HFFc6 (cell line): ENCODE measurements around the gene PLXNB2. TPM values are rescaled to one million over a fixed set of nuclear protein-coding genes. Genes with fewer than 3 reads are reported as not detected.
"Not testable (repeated sequence)": the region's sequence is repeated elsewhere in the genome, so short reads cannot be mapped to it uniquely, and the experiment has no call there.

Experiments
- DNase-seq: peaks from one replicate; pipeline ENCODE4 v3.0.0-alpha.2; 2018
- H3K27ac Mint-ChIP-seq: 2 replicates; pipeline ENCODE4 v1.8.0; 2020; ENCODE audit warnings: mild to moderate bottlenecking, mixed read lengths
- H3K27me3 Mint-ChIP-seq: 2 replicates; pipeline ENCODE4 v1.8.0; 2021; ENCODE audit warnings: mild to moderate bottlenecking, moderate library complexity, mixed read lengths; ENCODE audit not compliant: insufficient read depth
- H3K36me3 Mint-ChIP-seq: 2 replicates; pipeline ENCODE4 v1.8.0; 2021; ENCODE audit warnings: low read depth, mixed read lengths
- H3K4me1 Mint-ChIP-seq: 2 replicates; pipeline ENCODE4 v1.8.0; 2020; ENCODE audit warnings: low read depth, mixed read lengths
- H3K4me3 Mint-ChIP-seq: 2 replicates; pipeline ENCODE4 v1.8.0; 2020; ENCODE audit warnings: mild to moderate bottlenecking, moderate library complexity, mixed read lengths
- H3K9me3 Mint-ChIP-seq: 2 replicates; pipeline ENCODE4 v1.8.0; 2020; ENCODE audit warnings: mild to moderate bottlenecking, mixed read lengths
- total RNA-seq, 6 experiments: library from RNA; stranded (reverse); fragmentation: NEBNext Ultra II Directional; extraction: Animal tissue kit (Norgen Biotek cat#: 25700); gene quantifications; 2 replicates in 1 of 6; 3 replicates in 5 of 6; pipeline ENCODE4 v1.2.3, GENCODE V29; 2021
- TF ChIP-seq, protein P1 (sequence below): fragments of 200-600 bp; sonication (generic); IDR thresholded peaks from 2 replicates; pipeline ENCODE4 v1.5.0; 2021; ENCODE audit warnings: antibody characterized with exemption, mild to moderate bottlenecking

The PLXNB2 gene
- total RNA-seq, 6 experiments from 2014 or later, result 280 to 370 (median 291) TPM

DNA sequence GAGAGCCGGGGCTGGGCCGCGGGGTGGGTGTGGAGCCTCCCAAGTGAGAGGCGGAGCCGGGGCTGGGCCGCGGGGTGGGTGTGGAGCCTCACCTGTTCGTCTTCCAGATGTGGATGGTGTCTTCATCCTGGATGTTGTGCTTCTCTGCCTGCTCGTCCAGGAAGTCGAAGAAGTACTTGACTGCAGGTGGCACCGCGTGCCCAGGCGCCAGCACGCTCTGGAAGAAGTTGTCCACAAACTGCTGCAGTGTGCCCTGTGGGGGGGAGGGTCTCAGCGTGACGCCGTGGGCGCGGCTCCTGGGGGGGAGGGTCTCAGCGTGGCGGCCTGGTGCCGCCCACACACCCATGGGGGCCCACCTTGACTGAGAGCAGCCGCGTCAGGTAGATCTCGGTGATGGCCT is 29.7 kb downstream of the PLXNB2 start:
- Mint-ChIP-seq H3K4me3 (no peak overlapping the region), H3K36me3 (peaks cover 18% of the 10 kb centered on the region), H3K9me3 (no peaks in the 10 kb centered on the region), H3K27me3 (peaks cover 8% of the 10 kb centered on the region), H3K4me1 (peaks cover 12% of the 10 kb centered on the region; the same call in 1 of the 2 replicates), H3K27ac (peak overlapping the region; percentile 24; the same call in 1 of the 2 replicates)
- TF ChIP-seq, protein P1, sequence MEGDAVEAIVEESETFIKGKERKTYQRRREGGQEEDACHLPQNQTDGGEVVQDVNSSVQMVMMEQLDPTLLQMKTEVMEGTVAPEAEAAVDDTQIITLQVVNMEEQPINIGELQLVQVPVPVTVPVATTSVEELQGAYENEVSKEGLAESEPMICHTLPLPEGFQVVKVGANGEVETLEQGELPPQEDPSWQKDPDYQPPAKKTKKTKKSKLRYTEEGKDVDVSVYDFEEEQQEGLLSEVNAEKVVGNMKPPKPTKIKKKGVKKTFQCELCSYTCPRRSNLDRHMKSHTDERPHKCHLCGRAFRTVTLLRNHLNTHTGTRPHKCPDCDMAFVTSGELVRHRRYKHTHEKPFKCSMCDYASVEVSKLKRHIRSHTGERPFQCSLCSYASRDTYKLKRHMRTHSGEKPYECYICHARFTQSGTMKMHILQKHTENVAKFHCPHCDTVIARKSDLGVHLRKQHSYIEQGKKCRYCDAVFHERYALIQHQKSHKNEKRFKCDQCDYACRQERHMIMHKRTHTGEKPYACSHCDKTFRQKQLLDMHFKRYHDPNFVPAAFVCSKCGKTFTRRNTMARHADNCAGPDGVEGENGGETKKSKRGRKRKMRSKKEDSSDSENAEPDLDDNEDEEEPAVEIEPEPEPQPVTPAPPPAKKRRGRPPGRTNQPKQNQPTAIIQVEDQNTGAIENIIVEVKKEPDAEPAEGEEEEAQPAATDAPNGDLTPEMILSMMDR, result no peak
- no peak for DNase-seq

- no peak overlapping the region for H3K27ac Mint-ChIP-seq
- TF ChIP-seq, protein P1, result peak; percentile 86
- H3K9me3 Mint-ChIP-seq, result no peaks in the 10 kb centered on the region
- peaks cover 18% of the 10 kb centered on the region for H3K36me3 Mint-ChIP-seq
- H3K4me3 Mint-ChIP-seq, result no peak overlapping the region
- DNase-seq, result no peak
- peaks cover 7% of the 10 kb centered on the region; the same call in 1 of the 2 replicates for H3K4me1 Mint-ChIP-seq
- peaks cover 6% of the 10 kb centered on the region for H3K27me3 Mint-ChIP-seq
Measured at GRCh38 chr22:50276143-50276542, 31.3 kb downstream of the PLXNB2 start.

GRCh38 chr22:50275181-50276055 is 32.0 kb downstream of the PLXNB2 start:
- Mint-ChIP-seq H3K4me1 (peaks cover 7% of the 10 kb centered on the region; the same call in 1 of the 2 replicates), H3K27me3 (peaks cover 8% of the 10 kb centered on the region), H3K36me3 (peaks cover 18% of the 10 kb centered on the region), H3K4me3 (no peak overlapping the region), H3K9me3 (no peaks in the 10 kb centered on the region), H3K27ac (no peak overlapping the region)
- no peak for DNase-seq
- TF ChIP-seq, protein P1, result no peak

DNA sequence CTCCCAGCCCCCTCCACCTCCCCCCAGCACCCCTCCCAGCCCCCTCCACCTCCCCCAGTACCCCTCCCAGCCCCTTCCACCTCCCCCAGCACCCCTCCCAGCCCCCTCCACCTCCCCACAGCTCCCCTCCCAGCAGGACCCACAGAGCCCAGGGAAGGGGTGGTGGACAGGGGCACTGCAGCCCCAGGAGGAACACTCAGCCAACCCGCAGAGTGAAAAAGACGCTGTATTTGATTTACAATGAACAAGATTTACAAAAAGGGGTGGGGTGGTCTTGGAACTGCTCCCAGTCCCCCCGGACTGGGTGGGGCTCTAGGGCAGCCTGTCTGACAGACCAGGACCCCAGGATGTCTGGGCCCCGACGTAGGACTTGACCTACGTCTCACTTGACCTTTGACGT is 32.7 kb downstream of the PLXNB2 start:
- no peaks in the 10 kb centered on the region for H3K9me3 Mint-ChIP-seq

GRCh38 chr22:50274311-50274710 is 33.1 kb downstream of the PLXNB2 start:
- Mint-ChIP-seq H3K27ac (peak overlapping the region; percentile 55; the same call in 1 of the 2 replicates), H3K27me3 (peaks cover 8% of the 10 kb centered on the region), H3K36me3 (peaks cover 18% of the 10 kb centered on the region), H3K9me3 (no peaks in the 10 kb centered on the region), H3K4me3 (no peak overlapping the region), H3K4me1 (peaks cover 7% of the 10 kb centered on the region; the same call in 1 of the 2 replicates)
- TF ChIP-seq, protein P1, result peak; percentile 53
- DNase-seq, result peak; percentile 57

More for the DNA sequence above, 32.7 kb downstream of the PLXNB2 start:
- no peak for DNase-seq
- TF ChIP-seq, protein P1, result no peak
- Mint-ChIP-seq H3K27me3 (peaks cover 8% of the 10 kb centered on the region), H3K27ac (no peak overlapping the region), H3K4me1 (peaks cover 7% of the 10 kb centered on the region; the same call in 1 of the 2 replicates), H3K4me3 (no peak overlapping the region), H3K36me3 (peaks cover 18% of the 10 kb centered on the region)

DNA sequence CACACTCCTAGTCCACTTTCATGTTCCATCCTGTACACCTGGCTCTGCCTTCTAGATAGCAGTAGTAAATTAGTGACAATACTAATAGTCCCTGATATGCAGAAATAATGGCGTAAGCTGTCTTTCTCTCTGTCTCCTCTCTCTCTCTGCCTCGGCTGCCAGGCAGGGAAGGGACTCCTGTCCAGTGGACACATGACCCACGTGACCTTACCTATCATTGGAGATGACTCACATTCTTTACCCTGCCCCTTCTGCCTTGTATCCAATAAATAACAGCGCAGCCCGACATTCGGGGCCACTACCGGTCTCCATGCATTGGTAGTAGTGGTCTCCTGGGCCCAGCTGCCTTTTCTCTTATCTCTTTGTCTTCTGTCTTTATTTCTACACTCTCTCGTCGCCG is 33.7 kb downstream of the PLXNB2 start:
- not testable (repeated sequence) for H3K27me3 Mint-ChIP-seq, DNase-seq, H3K4me3 Mint-ChIP-seq, H3K9me3 Mint-ChIP-seq, H3K4me1 Mint-ChIP-seq
- H3K36me3 Mint-ChIP-seq, result peaks cover 18% of the 10 kb centered on the region
- H3K27ac Mint-ChIP-seq, result peak overlapping the region; percentile 55
